IMR-90 (cell line): Measurements from ENCODE around the gene MRPS33. TPM values are rescaled to one million over a fixed set of nuclear protein-coding genes. Genes with fewer than 3 reads are reported as not detected.

Source experiments
- microRNA-seq, 2 experiments: library from miRNA; stranded (forward) in 1 of 2; unstranded in 1 of 2; fragments of 10-50 nt in 1 of 2; fragments of <30 nt in 1 of 2; gene quantifications in 1 of 2; microRNA quantifications in 1 of 2; one replicate each; pipeline versions ENCODE3 to v1.1.0; 2013 to 2020; ENCODE audit not compliant: insufficient read depth in 1 of 2, insufficient read length in 1 of 2, unreplicated experiment in 1 of 2
- polyA plus RNA-seq, 3 experiments: library from polyadenylated mRNA; depleted of rRNA; stranded (reverse); fragments of >200 nt; gene quantifications; 2 replicates each; pipeline ENCODE4 v1.2.3, GENCODE V29; 2012; ENCODE audit warnings: low replicate concordance in 1 of 3
- small RNA-seq, 5 experiments: library from RNA; depleted of rRNA; stranded (forward); fragments of <200 nt; gene quantifications; one replicate each; pipeline ENCODE3, GENCODE V24; 2012
- total RNA-seq: library from RNA; depleted of rRNA; stranded (reverse); fragments of >200 nt; gene quantifications from 2 replicates; pipeline ENCODE4 v1.2.3, GENCODE V29; 2012; rRNA removed

Gene MRPS33
- total and polyA plus RNA-seq, 2 of the 4 experiments (the other 2 are of a cell fraction) = 14.5 to 33.8 TPM

Small RNA genes within 50 kb of the gene (microRNA-seq; reads per million reads assigned to microRNA genes)
- gene RNU4-74P (ENCODE audit: insufficient read depth, insufficient read length) = not detected

Small RNA genes within 50 kb of the gene (small RNA-seq; reads per million reads assigned to genes)
- 0 reads per million in 5 experiments for gene RNU4-74P

Other genes starting within 250 kb of the MRPS33 start
- gene BRAF, start 90.0 kb downstream of the MRPS33 start, total RNA-seq = 12.9 and 16.9 TPM in 2 replicates
- 4.7 and 5.7 TPM in 2 replicates for gene BRAF, start 90.0 kb downstream of the MRPS33 start, polyA plus RNA-seq (2012; rRNA removed)
- gene TMEM178B, start 59.1 kb upstream of the MRPS33 start, total RNA-seq = under 0.01 TPM in 2 replicates
- gene TMEM178B, start 59.1 kb upstream of the MRPS33 start, polyA plus RNA-seq (2012; rRNA removed) = 0.05 and 0.06 TPM in 2 replicates